Liver (tissue), 9 donors: Measurements from ENCODE around the gene TADA2A. TPM values are rescaled to one million over a fixed set of nuclear protein-coding genes. Genes with fewer than 3 reads are reported as not detected.

Experiments
- DNase-seq: peaks from one replicate; pipeline ENCODE4 v3.0.0-alpha.2; 2017; ENCODE audit warnings: low spot score
- H3K27ac ChIP-seq, 2 donors: one replicate each; pipeline ENCODE4 v1.7.0; 2013; ENCODE audit warnings: inconsistent platforms in 2 of 2, low read length in 2 of 2, control low read depth in 1 of 2, low read depth in 1 of 2, mild to moderate bottlenecking in 1 of 2
- H3K27me3 ChIP-seq, 4 donors: one replicate each; pipeline versions ENCODE4 v1.6.1 to v1.7.0; 2013; ENCODE audit warnings: low read length in 3 of 4, inconsistent platforms in 1 of 4, mild to moderate bottlenecking in 1 of 4, moderate library complexity in 1 of 4; ENCODE audit not compliant: control insufficient read depth in 4 of 4, insufficient read depth in 4 of 4
- H3K36me3 ChIP-seq, 4 donors: one replicate each; pipeline versions ENCODE4 v1.6.1 to v1.7.0; 2013; ENCODE audit warnings: low read length in 3 of 4, mild to moderate bottlenecking in 3 of 4, low read depth in 1 of 4, moderate library complexity in 1 of 4; ENCODE audit not compliant: control insufficient read depth in 4 of 4, insufficient read depth in 3 of 4
- H3K4me1 ChIP-seq, 4 donors: one replicate each; pipeline versions ENCODE4 v1.6.1 to v1.7.0; 2013; ENCODE audit warnings: low read length in 3 of 4, mild to moderate bottlenecking in 3 of 4, moderate library complexity in 1 of 4; ENCODE audit not compliant: control insufficient read depth in 4 of 4, insufficient read depth in 4 of 4
- H3K4me3 ChIP-seq, 3 donors: one replicate each; pipeline versions ENCODE4 v1.6.1 to v1.7.0; 2013; ENCODE audit warnings: low read length in 3 of 3, control low read depth in 1 of 3, low read depth in 1 of 3, mild to moderate bottlenecking in 1 of 3
- H3K9ac ChIP-seq, 2 donors: one replicate each; pipeline ENCODE4 v1.7.0; 2013; ENCODE audit warnings: low read length in 2 of 2, mild to moderate bottlenecking in 2 of 2, moderate library complexity in 2 of 2, control low read depth in 1 of 2, low read depth in 1 of 2
- H3K9me3 ChIP-seq, 4 donors: one replicate each; pipeline versions ENCODE4 v1.6.1 to v1.7.0; 2013; ENCODE audit warnings: low read length in 3 of 4; ENCODE audit not compliant: control insufficient read depth in 4 of 4
- ATF3 ChIP-seq: IDR thresholded peaks from 2 replicates; pipeline ENCODE4 v1.6.1; 2016; ENCODE audit warnings: antibody characterized with exemption
- EGR1 ChIP-seq, 2 donors: IDR thresholded peaks; 2 replicates each; pipeline ENCODE4 v1.6.1; 2016 to 2018; ENCODE audit warnings: antibody characterized with exemption in 2 of 2, low read depth in 2 of 2
- FOXA1 ChIP-seq: IDR thresholded peaks from 2 replicates; pipeline ENCODE4 v1.6.1; 2016; ENCODE audit warnings: antibody characterized with exemption
- FOXA2 ChIP-seq: IDR thresholded peaks from 2 replicates; pipeline ENCODE4 v1.6.1; 2016; ENCODE audit warnings: antibody characterized with exemption
- GABPA ChIP-seq, 2 donors: IDR thresholded peaks in 1 of 2; conservative IDR thresholded peaks in 1 of 2; 2 replicates each; pipeline ENCODE4 v1.6.1; 2016; ENCODE audit warnings: antibody characterized with exemption in 2 of 2, mild to moderate bottlenecking in 1 of 2, moderate library complexity in 1 of 2
- HNF4A ChIP-seq, 2 donors: conservative IDR thresholded peaks; 2 replicates each; pipeline ENCODE4 v1.6.1; 2016; ENCODE audit warnings: antibody characterized with exemption in 2 of 2, mild to moderate bottlenecking in 2 of 2
- HNF4G ChIP-seq: IDR thresholded peaks from 2 replicates; pipeline ENCODE4 v1.6.1; 2016; ENCODE audit warnings: antibody characterized with exemption
- JUND ChIP-seq, 2 donors: IDR thresholded peaks; 2 replicates each; pipeline ENCODE4 v1.6.1; 2016; ENCODE audit warnings: antibody characterized with exemption in 2 of 2
- MAX ChIP-seq: IDR thresholded peaks from 2 replicates; pipeline ENCODE4 v1.6.1; 2016; ENCODE audit warnings: antibody characterized with exemption
- RAD21 ChIP-seq, 2 donors: IDR thresholded peaks; 2 replicates each; pipeline ENCODE4 v1.6.1; 2016; ENCODE audit warnings: antibody characterized with exemption in 2 of 2, mild to moderate bottlenecking in 2 of 2
- REST ChIP-seq: IDR thresholded peaks from 2 replicates; pipeline ENCODE4 v1.6.1; 2016; ENCODE audit warnings: antibody characterized with exemption, mild to moderate bottlenecking
- TAF1 ChIP-seq: conservative IDR thresholded peaks from 2 replicates; pipeline ENCODE4 v1.6.1; 2016; ENCODE audit warnings: antibody characterized with exemption, mild to moderate bottlenecking
- ZBTB33 ChIP-seq: IDR thresholded peaks from 2 replicates; pipeline ENCODE4 v1.6.1; 2016; ENCODE audit warnings: antibody characterized with exemption
- WGBS: extraction: QIAGEN DNeasy Blood & Tissue Kit; methylation state at CpG from one replicate; pipeline ENCODE4 v1.1.7; 2013; 5-methylcytosine and 5-hydroxymethylcytosine counted together
- polyA plus RNA-seq, 2 donors: library from polyadenylated mRNA; stranded (reverse) in 1 of 2; unstranded in 1 of 2; fragments of 200-250 nt in 1 of 2; fragments of >200 nt in 1 of 2; fragmentation: Nextera tagmentation in 1 of 2; extraction: Ambion mirVana in 1 of 2; gene quantifications; one replicate each; pipeline versions ENCODE4 v1.2.1 to v1.2.3, GENCODE V29; 2013 to 2015
- total RNA-seq, 2 donors: library from RNA; depleted of rRNA; stranded (reverse); fragments of >200 nt; gene quantifications; one replicate each; pipeline ENCODE4 v1.2.3, GENCODE V29; 2014
- donor health status: healthy.
- donor health status: healthy.
- donor health status: healthy.
- donor health status: healthy.
- donor health status: healthy.

The TADA2A gene
- total and polyA plus RNA-seq, 4 donors = 2.8 to 13.4 (median 8.2) TPM

DNA sequence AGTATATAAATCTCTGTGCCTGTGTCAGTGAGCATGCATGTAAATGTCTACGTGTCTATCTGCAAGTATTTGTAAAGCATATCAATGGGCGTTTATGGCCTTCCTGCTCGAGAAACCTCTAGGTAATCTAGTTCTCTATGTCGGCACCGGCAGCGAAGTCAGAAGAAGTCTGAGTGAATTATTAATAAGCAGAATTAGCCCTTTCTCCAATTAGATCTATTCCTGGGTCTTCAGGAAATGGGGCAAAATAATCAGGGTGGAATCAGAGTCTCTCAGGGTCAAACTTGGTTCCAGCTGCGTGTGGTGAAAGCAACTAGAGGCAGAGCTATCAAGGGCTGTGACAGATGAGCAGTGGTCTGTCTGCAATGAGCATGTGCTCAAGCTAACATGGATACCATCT, 31.0 kb upstream of the TADA2A start, which contains the start of gene C17orf78:
TSS of gene C17orf78 (plus strand) at position 280 of the 400 bp plus-strand sequence. CDS start at position 388, 108 bp downstream.
- no peak for DNase-seq
- no peak within 1 kb of the TSS for H3K9ac ChIP-seq
- no peak within 1 kb of the TSS for H3K27ac ChIP-seq
- TF ChIP-seq ATF3 = no peak
- TF ChIP-seq HNF4G = no peak
- TF ChIP-seq JUND (IDR thresholded peaks at IDR 0.05) = no peak
- TF ChIP-seq TAF1 = no peak
- no peak for TF ChIP-seq HNF4A (conservative IDR thresholded peaks at IDR 0.05)
- TF ChIP-seq EGR1 (IDR thresholded peaks at IDR 0.05; ENCODE audit: low read depth in 2 of 2) = no peak
- no peaks in the 10 kb centered on the region for H3K36me3 ChIP-seq
- H3K4me3 ChIP-seq = no peak within 1 kb of the TSS
- WGBS = 93% methylated on average over 7 of the region's 7 CpGs
- no peaks in the 10 kb centered on the region for H3K4me1 ChIP-seq
- no peaks in the 10 kb centered on the region for H3K27me3 ChIP-seq
- no peaks in the 10 kb centered on the region for H3K9me3 ChIP-seq

DNA sequence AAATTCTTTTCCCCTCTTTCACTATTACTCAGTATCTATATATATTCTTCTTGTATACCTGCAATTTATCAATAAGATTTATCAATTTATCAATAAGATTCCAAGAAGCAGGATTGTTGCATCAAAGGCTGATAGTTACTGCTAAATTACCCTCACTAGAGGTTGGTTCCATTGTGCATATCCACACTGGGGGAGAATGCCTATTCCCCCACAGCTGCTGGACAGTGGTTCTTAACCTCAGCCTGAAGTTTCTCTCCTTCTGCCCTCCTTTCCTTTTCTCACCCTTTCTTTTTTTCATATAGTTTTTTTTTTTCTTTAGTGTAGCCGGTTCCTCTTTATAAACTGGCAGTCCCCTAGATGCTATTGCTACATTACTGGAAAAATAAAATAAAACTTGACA, 24.6 kb upstream of the TADA2A start:
- no peak for DNase-seq
- Histone ChIP-seq H3K4me1 (no peaks in the 10 kb centered on the region), H3K36me3 (no peaks in the 10 kb centered on the region), H3K9me3 (no peaks in the 10 kb centered on the region), H3K27me3 (no peaks in the 10 kb centered on the region), H3K9ac (no peak overlapping the region), H3K4me3 (no peak overlapping the region), H3K27ac (no peak overlapping the region)
- 87% methylated on average over 1 of the region's 1 CpG for WGBS
- TF ChIP-seq MAX = no peak
- no peak for TF ChIP-seq FOXA1
- no peak for TF ChIP-seq ZBTB33
- no peak for TF ChIP-seq GABPA (IDR thresholded peaks at IDR 0.05 in 1 of 2, conservative IDR thresholded peaks at IDR 0.05 in 1 of 2)
- TF ChIP-seq HNF4A (conservative IDR thresholded peaks at IDR 0.05) = no peak
- TF ChIP-seq RAD21 (IDR thresholded peaks at IDR 0.05) = no peak
- no peak for TF ChIP-seq TAF1
- no peak for TF ChIP-seq FOXA2
- no peak for TF ChIP-seq REST
- no peak for TF ChIP-seq HNF4G
